ENCODE measurements around the gene BTBD7. TPM values are rescaled to one million over a fixed set of nuclear protein-coding genes. Genes with fewer than 3 reads are reported as not detected.

BTBD7 gene
- polyA plus RNA-seq, 1 donor: 19.3 TPM

DNA sequence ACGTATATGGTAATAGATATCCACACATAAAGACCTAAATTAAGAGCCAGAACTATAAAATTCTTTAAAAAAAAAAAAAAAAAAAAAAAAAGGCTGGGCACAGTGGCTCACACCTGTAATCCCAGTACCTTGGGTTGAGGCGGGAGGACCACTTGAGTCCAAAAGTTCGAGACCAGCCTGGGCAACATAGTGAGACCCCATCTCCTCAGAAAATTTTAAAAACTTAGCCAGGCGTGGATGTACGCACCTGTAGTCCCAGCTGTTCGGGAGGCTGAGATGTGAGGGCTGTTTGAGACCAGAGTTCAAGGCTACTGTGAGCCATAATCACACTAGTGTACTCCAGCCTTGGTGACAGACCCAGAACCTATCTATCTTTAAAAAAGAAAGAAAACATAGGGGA lies 4.3 kb downstream of the BTBD7 start:
- no peak for DNase-seq

DNA sequence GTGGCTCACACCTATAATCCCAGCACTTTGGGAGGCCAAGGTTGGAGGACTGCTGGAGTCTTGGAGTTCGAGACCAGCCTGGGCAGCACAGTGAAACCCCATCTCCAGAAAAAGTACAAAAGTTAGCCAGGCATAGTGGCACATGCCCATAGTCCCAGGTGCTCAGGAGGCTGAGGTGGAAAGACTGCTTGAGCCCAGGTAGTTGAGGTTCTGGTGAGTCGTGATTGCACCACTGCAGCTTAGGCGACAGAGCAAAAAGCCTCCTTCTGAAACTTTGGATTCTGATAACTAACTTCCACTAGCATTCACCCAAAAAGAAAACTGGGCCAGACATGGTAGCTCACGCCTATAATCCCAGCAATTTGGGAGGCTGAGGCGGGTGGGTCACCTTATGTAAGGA lies 6.6 kb downstream of the BTBD7 start:
- no peak for DNase-seq

DNA sequence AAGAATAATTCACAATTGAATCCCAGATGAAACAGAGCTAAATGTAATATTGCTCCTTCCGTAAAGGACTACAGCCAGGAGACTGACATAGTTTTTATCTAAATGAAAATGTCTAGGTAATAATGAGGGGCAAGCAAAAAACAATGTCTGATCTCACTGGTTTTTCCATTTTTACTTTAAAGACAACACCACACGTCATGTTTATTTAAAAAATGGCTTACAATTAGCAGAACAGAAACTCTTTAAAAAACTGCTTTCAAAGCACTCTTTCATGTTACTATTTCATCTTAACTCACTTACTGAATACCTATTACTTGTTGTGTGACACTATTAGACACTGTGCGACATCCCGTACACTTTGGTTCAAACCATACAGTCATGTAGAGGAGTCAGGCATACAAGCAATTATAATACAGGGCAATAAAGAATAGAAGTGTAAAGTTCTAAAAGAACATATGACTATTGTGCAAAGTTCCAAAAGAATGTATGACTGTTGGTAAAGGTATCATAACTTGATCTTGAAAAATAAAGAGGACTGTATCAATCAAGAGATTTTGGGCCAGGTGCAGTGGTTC lies 9.1 kb downstream of the BTBD7 start:
- DNase-seq: no peak

DNA sequence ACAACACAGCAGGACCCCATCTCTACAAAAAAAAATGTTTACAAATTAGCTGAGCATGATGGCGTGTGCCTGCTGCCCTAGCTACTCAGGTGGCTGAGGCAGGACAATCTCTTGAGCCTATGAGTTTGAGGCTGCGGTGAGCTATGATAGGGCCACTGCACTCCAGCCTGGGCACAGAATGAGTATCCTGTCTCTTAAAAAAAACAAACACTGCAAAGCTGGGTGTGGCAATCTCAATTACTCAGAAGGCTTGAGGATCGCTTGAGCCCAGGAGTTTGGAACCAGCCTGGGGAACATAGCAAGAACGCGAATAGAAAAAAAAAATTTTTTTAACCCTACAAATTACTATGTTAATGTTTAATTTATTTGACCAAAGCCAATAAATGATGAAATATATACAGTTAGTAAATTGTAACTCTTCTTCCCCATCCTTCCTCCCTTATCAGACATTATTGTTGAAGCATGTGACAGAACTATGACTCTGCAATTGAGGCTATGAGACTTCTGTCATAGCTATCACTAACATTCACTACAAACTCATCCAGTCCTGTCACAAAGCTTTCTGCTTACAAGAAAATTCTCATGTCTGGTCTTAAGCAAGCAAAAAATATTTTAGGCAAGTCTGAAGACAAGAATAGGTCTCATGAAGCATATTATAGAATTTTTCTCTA lies 9.8 kb downstream of the BTBD7 start:
- DNase-seq: no peak

DNA sequence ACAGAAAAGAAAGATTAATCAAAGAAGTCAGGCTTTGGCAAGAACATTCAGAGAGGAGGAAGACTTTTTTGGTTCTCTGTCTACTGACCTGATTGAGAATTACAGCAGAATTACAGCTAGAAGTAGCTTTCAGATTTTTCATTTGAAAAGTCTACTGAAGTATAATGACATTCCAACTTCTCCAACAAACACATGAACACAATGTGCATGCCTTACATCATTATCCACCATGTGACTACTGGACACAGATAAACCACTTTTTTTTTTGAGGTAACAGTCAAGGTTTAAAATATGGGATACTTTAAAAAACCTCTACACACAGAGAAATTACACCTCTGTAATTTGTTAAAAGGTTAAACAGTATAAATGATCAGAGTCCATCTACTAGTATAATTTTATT lies 12.3 kb downstream of the BTBD7 start:
- no peak for DNase-seq

DNA sequence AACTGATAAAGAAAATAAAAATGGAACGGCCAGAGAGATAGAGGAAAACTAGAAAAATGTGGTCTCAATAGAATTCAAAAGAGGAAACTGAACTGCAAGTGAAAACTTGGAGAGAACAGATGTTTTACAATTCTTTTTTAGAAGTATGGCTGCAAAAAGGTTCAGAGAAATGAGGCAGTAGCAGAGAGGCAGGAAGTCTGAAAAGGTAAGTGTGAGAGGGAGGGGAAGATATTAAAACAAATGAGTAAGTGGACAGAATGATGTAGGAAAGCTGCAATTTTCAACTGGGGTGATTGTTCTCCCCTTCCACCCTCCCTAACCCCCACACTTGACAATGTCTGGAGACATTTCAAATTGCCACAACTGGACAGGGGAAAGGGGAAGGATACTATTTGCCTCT lies 12.9 kb downstream of the BTBD7 start:
- DNase-seq: no peak

DNA sequence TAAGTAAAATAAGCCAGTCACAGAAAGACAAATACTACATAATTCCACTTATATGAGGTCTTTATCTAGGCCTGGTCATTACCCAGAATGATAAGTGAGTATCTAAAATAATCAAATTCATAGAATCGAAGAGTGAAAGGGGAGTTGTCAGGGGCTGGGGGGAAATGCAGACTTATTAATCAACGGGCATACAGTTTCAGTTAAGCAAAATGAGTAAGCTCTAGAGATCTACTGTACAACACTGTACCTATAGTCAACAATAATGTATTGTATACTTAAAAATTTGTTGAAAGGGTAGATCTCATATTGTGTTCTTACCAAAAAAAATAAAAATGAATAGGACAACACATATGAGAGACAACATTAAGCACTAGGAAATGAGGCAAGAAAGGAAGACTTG lies 13.3 kb downstream of the BTBD7 start:
- no peak for DNase-seq

DNA sequence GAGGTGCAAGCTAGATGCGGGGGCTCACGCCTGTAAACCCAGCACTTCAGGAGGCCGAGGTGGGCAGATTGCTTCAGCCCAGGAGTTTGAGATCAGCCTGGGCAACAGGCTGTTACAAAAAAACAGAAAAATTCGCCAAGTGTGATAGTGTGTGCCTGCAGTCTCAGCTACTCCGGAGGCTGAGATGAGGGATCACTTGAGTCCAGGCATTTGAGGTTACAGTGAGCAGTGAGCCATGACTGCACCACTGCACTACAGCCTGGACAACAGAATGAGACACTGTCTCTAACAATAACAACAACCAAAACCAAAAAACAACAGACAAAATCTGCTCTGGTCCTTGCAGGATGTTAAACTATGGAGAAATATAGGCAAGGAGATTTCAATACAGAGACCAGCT lies 13.9 kb downstream of the BTBD7 start:
- DNase-seq: no peak

DNA sequence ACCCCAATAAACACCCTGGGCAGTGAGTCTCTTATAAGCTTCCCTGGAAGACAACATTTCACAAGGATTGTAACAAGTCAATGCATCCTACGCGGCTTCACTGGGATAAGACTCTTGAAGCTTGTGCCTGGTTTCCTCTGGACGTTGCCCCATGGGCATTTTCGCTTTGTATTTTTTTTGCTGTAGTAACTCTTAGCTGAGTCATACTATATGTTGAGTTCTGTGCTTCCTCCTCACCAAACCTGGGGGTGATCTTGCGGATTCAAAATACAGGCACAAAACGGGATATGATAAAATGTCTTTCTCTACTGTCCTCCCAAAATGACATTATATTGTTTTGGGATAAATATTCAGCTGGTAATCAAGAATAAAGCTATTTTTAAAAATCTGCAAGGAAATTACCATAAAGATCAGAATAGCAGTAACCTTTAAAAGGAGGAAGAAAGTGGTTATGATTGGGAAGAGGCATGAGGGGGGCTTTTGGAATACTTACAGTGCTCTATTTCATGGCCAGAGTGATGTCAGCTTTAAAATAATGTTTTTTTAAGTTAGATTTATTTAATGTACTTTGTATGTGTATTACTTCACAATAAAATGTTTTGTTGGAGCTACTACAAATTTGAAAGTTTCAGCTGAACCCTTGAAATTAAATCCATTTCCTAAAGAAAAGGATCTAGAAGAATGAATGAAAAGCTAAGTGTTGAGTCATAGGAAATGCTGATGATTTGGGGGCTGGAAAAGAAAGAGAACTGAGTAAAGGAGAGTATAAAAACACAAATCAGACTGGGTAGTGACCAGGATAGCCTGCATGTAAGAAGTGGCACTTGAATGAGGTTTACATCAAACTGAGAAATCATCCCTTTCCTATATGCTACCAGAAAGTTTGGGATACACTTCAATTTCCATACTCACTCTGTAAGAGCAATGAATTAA lies 14.7 kb downstream of the BTBD7 start:
- no peak for DNase-seq

DNA sequence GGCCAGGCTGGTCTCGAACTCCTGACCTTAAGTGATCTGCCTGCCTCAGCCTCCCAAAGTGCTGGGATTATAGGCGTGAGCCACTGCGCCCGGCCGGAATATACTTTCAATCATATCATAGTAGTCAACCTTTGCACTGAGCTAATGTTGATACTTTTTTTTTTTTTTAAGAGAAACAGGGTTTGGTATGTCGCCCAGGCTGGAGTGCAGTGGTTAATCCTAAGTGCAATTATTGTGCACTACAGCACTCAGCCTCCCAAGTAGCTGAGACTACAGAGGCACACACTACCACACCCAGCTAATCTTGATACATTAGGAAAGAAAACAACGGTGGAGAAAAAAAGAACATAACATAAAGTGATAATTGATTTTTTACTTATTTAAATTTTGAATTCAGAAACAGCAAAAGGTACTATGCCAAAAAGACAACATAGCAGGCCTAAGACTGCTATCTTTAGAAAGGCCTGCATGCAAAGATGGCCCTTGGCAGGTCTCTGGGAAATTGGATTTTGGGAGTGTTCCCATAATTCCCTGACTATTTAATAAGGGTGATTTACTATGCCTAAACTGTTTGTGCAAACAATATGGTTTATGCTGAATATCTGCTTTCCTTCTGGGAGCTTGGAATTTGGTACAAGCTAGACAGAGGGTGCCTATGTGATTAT lies 15.5 kb downstream of the BTBD7 start:
- no peak for DNase-seq

DNA sequence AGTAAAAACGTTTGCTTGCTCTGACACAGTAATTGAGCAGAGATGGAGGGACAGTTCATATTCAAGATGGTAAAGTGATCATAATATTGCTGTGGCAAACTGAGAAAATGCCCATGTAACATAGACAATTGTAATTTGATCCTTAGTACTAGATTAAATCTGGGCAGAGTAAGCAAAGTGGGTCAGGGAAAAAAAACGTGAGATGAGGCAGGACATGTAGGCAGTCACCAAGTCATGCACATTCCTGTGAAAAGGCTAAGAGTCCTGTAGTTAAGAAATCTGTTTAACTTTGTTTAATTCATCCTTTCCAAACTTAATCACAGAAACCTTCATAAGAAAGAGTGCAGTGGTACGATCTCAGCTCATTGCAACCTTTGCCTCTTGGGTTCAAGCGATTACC lies 16.1 kb downstream of the BTBD7 start:
- no peak for DNase-seq

DNA sequence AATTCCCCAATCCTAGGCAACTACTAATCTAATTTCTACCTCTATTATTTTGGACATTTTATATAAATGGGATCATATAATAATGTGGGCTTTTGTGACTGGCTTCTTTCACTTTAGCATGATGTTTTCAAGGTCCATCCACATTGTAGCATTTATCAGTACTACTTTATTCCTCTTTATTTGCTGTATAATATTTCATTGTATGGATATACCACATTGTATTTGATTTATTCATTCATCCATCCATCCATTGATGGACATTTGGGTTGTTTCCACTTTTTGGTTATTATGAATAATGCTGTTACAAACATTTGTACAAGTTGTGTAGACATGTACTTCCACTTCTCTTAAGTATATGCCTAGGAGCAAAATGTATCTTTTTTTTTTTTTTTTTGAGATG lies 17.3 kb downstream of the BTBD7 start:
- DNase-seq: no peak

DNA sequence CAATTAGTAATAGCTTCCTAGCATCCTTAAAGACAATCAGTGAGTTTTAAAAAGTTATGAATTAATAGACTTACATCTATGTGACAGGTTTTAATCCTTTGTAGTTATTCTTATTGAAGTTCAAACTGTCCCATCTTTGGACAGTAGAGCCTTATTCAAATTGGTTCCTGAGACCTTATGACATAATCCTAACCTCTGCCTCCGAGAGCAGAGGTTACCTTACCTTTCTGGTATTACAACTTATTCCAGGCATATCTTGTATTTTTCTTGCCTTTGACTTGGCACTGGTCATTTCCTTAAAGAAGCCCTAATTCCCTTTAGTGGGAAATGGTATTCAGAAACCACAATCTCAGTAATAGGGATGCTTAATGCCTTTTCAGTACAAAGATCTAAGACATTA lies 21.8 kb downstream of the BTBD7 start:
- DNase-seq: no peak

DNA sequence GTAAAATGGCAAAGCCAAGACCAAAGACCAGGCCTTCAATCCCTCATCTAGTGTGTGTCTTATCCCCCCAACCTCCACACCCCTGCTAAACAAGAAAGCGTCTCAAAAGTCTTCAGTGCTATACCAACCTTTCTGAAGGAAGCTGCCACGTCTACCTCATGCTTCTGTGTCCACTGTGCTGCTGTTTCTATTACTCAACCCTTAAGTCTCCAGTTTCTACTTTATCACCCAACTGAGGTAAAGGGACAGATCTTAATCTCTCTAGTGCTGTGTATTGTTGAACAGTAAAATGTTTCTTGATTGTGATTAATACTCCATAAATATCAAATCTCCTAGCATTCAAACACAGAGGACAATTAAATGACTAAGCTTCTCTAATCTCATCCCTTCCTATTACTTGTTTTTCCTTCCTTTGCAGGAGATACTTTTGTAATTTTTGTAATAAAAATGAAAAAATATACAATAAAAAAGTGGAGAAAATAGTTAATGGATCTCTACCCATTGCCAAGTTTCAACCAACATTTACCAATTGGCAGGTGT lies 23.3 kb downstream of the BTBD7 start:
- DNase-seq: no peak

DNA sequence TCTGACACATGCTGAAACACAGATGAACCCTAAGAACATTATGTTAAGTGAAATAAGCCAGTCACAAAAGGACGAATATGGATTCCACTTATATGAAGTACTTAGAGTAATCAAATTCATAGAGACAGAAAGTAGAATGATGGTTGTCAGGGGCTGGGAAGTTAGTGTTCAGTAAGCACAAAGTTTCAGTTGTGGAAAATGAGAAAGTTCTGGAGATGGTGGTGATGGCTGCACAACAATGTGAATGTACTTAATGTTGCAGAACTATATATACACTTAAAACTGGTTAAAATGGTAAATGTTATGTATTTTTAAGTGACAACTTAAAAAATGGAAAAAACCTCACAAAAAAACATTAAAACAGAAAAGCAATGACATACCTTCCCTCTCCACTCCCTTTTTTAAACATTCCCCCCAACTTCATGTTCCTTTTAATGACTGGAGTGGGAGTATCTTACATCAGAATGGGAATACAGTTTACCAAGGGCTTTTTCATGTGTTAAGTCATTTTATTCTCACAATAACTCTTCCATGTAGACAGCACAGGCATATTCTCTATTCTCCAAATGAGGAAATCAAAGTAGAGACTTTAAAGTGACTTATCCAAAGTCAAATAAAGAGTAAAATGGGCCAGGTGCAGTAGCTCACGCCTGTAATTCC lies 24.0 kb downstream of the BTBD7 start:
- DNase-seq: no peak

DNA sequence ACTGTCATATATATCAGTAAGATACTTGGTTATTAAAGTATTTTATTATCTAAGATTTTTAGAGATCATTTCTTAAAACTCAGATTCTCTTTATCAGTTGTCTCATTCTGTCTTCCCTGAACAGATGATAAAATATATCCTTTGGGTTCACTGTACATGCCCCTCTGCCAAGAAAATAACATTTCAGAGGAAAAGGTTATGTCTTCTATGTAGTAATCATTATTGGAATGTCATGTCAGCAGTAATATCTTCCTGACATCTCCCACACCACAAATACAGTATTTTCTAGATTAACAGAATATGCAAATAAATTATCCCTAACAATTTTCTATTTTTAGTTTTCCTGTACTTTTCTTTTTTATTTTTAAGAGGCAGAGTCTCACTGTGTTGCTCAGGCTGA lies 26.0 kb downstream of the BTBD7 start:
- DNase-seq: no peak

DNA sequence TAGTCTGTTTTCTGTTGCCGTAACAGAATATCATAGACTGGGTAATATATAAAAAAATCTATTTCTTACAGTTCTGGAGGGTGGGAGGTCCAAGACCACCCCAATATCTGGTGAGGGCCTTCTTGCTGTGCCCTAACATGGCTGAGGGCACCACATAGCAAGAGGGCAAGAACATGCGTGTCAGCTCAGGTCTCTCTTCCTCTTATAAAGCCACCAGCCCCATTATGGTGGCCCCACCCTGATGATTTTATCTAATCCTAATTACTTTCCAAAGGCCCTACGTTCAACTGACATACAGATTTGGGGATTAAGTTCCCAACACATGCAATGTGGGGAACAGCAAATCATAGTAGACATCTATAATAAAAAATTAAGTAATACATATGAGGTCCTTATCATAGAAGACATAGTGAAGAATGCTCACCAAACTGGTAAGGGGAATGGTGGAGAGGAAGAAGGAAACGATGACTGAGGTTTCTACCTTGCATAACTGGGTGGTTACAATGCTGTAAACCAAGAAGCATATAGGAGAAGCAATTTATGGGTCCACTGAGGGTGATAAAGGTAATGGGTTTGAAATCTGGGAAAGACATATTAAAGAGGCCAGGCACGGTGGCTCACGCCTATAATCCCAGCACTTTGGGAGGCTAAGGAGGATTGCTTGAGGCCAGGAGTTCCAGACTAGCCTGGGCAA lies 27.0 kb downstream of the BTBD7 start:
- DNase-seq: no peak

DNA sequence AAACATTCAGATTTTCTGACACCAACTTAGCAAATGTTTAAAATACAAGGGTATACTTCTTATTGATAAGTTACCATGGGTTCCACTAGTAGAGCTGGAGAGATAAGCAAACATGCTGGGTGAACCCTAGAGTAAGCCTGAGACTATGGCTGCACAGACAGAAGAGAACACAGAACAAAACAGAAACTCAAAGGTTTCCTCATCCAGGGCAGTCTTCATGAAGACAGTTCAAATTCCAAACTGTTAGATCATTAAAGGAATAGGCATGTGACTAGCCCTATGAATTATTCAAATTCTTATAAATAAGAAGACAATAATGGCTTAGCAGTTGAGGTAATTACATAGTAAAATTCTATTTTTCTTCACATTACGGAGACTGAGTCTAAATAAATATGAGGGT lies 28.1 kb downstream of the BTBD7 start:
- DNase-seq: no peak

DNA sequence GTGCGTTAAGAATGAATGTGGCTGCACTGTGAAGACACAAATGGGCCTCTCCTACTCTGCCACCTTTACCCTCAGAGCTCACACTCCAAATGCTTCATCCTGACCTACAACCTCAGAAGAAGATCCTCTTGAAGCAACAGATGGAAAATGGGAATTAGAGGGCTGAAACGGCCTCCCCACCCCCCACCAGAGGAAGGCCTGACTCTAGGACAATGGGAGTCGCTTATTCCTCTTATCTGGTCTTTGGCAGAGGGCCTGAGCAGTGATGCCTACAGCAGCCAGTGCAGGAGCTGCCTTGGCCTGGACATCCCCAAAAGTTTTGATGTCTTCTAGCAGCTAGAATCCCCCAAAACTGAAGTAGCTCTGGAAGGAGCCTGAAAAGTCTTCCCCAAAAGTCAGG lies 29.2 kb downstream of the BTBD7 start:
- no peak for DNase-seq

DNA sequence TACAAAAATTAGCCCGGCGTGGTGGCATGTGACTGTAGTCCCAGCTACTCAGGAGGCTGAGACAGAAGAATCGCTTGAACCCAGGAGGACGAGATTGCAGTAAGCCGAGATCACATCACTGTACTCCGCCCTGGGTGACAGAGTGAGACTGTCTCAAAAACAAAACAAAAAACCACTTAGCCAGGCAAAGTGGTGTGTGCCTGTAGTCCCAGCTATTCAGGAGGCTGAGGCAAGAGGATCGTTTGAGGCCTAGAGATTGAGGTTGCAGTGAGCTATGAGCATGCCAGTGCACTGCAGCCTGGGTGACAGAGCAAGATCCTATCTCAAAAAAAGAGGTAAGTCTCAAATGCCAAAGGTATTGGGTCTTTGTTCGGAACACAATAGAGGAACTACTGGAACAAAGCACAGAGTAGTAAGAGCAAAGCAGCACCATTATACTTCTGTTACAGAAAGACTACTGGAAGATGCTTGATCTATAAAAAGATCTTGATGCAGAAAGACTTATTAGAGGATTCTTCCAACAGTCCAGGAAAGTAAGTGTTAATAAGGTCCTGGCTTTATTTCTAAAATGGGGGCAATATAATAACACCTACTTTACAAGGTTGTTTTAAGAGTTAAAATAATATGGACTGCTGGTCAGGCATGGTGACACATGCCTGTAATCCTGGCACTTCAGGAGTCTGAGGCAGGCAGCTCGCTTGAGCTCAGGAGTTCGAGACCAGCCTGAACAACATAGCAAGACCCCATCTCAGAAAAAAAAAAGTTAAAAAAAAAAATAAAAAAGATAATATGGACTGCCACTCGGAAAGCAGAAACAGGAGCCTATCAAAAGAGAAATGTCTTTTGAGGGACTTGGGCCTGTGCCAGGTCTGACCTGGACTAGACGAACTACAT lies 29.9 kb downstream of the BTBD7 start:
- DNase-seq: no peak

Data from hindlimb muscle (tissue), 1 donor.